ENCODE results near the gene ZNF823. TPM values are rescaled to one million over a fixed set of nuclear protein-coding genes. Genes with fewer than 3 reads are reported as not detected.

The ZNF823 gene
- total and polyA plus RNA-seq, 2 experiments from 2014 or later: 1.9 to 7.2 TPM

DNA sequence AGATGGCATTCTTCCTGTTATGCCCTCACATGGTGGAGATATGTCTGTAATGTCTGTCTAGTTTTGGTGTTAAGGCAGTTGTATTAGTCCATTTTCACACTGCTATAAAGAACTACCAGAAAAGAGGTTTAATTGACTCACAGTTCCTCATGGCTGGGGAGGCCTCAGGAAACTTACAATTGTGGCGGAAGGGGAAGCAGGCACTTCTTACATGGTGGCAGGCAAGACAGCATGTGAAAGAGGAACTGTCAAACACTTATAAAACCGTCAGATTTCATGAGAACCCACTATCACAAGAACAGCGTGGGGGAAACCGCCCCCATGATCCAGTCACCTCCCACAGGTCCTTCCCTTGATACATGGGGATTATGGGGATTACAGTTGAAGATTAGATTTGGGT is 31.2 kb upstream of the ZNF823 start:
- in situ Hi-C loops (cut with MboI): no loop called here
- no peaks in the 10 kb centered on the region for H3K9me3 ChIP-seq (ENCODE audit: low read depth)
- peaks cover 70% of the 10 kb centered on the region for H3K79me2 ChIP-seq (ENCODE audit: insufficient read depth)
- no peaks in the 10 kb centered on the region for H3F3A ChIP-seq (ENCODE audit: insufficient read depth)
- no peak overlapping the region for H2AFZ ChIP-seq
- no peaks in the 10 kb centered on the region for H3K9me2 ChIP-seq (ENCODE audit: insufficient read depth)
- H3K4me2 ChIP-seq (ENCODE audit: unreplicated experiment): no peak overlapping the region
- DNase-seq: no peak
- 91 to 99% methylated on average over 4 of the region's 4 CpGs for WGBS, 2 experiments (ENCODE audit: low coverage in 1 of 2, low lambda C conversion rate in 2 of 2, missing lambda C conversion rate in 2 of 2)
- H3K27me3 ChIP-seq (replicated peaks; ENCODE audit: insufficient read depth): no peaks in the 10 kb centered on the region
- H3K9ac ChIP-seq: no peak overlapping the region
- H3K36me3 ChIP-seq (ENCODE audit: low read depth): no peaks in the 10 kb centered on the region
- H4K20me1 ChIP-seq (ENCODE audit: insufficient read depth): no peaks in the 10 kb centered on the region
- no peak overlapping the region for H3K4me3 ChIP-seq
- H3K27ac ChIP-seq: no peak overlapping the region
- H3K4me1 ChIP-seq (ENCODE audit: insufficient read depth): peaks cover 6% of the 10 kb centered on the region
- TF ChIP-seq EZH2 (IDR thresholded peaks at IDR 0.05; ENCODE audit: insufficient read depth, poor library complexity, severe bottlenecking): no peak
- TF ChIP-seq EZH2phosphoT487 (IDR thresholded peaks at IDR 0.05; ENCODE audit: insufficient read depth, low read depth): no peak

DNA sequence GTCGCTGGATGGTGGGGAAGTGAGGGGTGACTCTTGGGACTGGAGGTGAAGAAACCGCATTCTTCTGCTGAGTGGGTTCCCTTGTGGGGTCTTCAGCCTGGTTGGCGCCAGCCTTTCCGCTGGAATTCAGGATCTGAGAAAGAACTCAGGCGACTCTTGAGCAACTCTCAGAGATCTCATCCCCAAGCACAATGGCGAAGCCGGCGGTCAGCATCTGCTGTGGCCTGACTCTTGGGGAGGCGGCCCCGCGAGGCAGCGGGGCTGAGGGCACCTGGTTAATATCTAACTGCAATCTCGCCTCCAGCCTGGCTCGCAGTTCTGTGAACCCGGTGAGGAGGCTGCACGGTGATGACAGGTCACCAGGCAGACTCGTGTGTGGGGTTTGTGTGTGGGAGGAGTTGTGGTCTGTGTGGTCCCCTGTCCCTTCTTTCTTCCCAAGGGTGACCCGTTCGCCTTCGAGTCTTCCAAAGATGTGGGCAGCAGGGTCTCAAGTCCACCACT is 28.9 kb upstream of the ZNF823 start:
- Histone ChIP-seq H3K9me2 (ENCODE audit: insufficient read depth) (no peaks in the 10 kb centered on the region), H3K79me2 (ENCODE audit: insufficient read depth) (peaks cover 46% of the 10 kb centered on the region), H3K9ac (peak overlapping the region; percentile 98), H3K36me3 (ENCODE audit: low read depth) (no peaks in the 10 kb centered on the region), H3K4me1 (ENCODE audit: insufficient read depth) (peaks cover 6% of the 10 kb centered on the region), H4K20me1 (ENCODE audit: insufficient read depth) (no peaks in the 10 kb centered on the region), H2AFZ (peak overlapping the region; percentile 97), H3K27ac (peak overlapping the region; percentile 91), H3K9me3 (ENCODE audit: low read depth) (no peaks in the 10 kb centered on the region), H3F3A (ENCODE audit: insufficient read depth) (no peaks in the 10 kb centered on the region), H3K4me3 (peak overlapping the region; percentile 76), H3K4me2 (ENCODE audit: unreplicated experiment) (peak overlapping the region; percentile 91), H3K27me3 (replicated peaks; ENCODE audit: insufficient read depth) (no peaks in the 10 kb centered on the region)
- TF ChIP-seq EZH2 (IDR thresholded peaks at IDR 0.05; ENCODE audit: insufficient read depth, poor library complexity, severe bottlenecking): no peak
- TF ChIP-seq EZH2phosphoT487 (IDR thresholded peaks at IDR 0.05; ENCODE audit: insufficient read depth, low read depth): no peak
- in situ Hi-C loops (cut with MboI): no loop called here
- 3 to 4% methylated on average over 17 to 20 of the region's 20 CpGs for WGBS, 2 experiments (ENCODE audit: low coverage in 1 of 2, low lambda C conversion rate in 2 of 2, missing lambda C conversion rate in 2 of 2)
- DNase-seq: peak; percentile 76

- peak within 1 kb of the TSS; percentile 91 for H3K4me2 ChIP-seq (ENCODE audit: unreplicated experiment)
- no peaks in the 10 kb centered on the region for H3K9me2 ChIP-seq (ENCODE audit: insufficient read depth)
- H3K36me3 ChIP-seq (ENCODE audit: low read depth): no peaks in the 10 kb centered on the region
- H3K4me1 ChIP-seq (ENCODE audit: insufficient read depth): peaks cover 6% of the 10 kb centered on the region
- no peaks in the 10 kb centered on the region for H3K9me3 ChIP-seq (ENCODE audit: low read depth)
- H3K4me3 ChIP-seq: peak within 1 kb of the TSS; percentile 76
- H3K79me2 ChIP-seq (ENCODE audit: insufficient read depth): peaks cover 41% of the 10 kb centered on the region
- no peaks in the 10 kb centered on the region for H3F3A ChIP-seq (ENCODE audit: insufficient read depth)
- peak within 1 kb of the TSS; percentile 98 for H3K9ac ChIP-seq
- TF ChIP-seq EZH2phosphoT487 (IDR thresholded peaks at IDR 0.05; ENCODE audit: insufficient read depth, low read depth): no peak
- no peak for TF ChIP-seq EZH2 (IDR thresholded peaks at IDR 0.05; ENCODE audit: insufficient read depth, poor library complexity, severe bottlenecking)
- in situ Hi-C loops (cut with MboI): no loop called here
- WGBS, 2 experiments (ENCODE audit: low coverage in 1 of 2, low lambda C conversion rate in 2 of 2, missing lambda C conversion rate in 2 of 2): 1% methylated on average over 59 of the region's 61 CpGs
- peak within 1 kb of the TSS; percentile 91 for H3K27ac ChIP-seq
- H4K20me1 ChIP-seq (ENCODE audit: insufficient read depth): no peaks in the 10 kb centered on the region
- peak; percentile 98 for DNase-seq
- peak within 1 kb of the TSS; percentile 97 for H2AFZ ChIP-seq
- H3K27me3 ChIP-seq (replicated peaks; ENCODE audit: insufficient read depth): no peaks in the 10 kb centered on the region
Measured at GRCh38 chr19:11766597-11767591, 28.1 kb upstream of the ZNF823 start, which contains the start of gene ZNF441. Gene ZNF441 (plus strand): TSS chr19:11767000. CDS start chr19:11767194, 194 bp downstream.

DNA sequence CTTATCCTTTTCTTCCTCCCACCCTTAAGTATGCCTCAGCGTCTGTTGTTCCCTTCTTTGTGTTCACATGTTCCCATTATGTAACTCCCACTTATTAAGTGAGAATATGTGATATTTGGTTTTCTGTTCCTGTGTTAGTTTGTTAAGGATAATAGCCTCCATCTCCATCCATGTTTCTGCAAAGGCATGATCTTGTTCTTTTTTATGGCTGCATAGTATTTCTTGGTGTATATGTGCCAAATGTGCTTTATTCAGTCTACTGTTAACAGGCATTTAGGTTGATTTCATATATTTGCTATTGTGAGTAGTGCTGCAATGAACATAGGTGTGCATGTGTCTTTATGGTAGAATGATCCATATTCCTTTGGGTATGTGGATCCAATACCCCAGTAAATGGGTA is 24.9 kb upstream of the ZNF823 start:
- Histone ChIP-seq H3K4me1 (ENCODE audit: insufficient read depth) (peaks cover 6% of the 10 kb centered on the region), H3K27me3 (replicated peaks; ENCODE audit: insufficient read depth) (no peaks in the 10 kb centered on the region), H3K36me3 (ENCODE audit: low read depth) (no peaks in the 10 kb centered on the region), H3K27ac (no peak overlapping the region), H3K9me2 (ENCODE audit: insufficient read depth) (no peaks in the 10 kb centered on the region), H3K4me2 (ENCODE audit: unreplicated experiment) (no peak overlapping the region), H2AFZ (no peak overlapping the region), H3F3A (ENCODE audit: insufficient read depth) (no peaks in the 10 kb centered on the region), H4K20me1 (ENCODE audit: insufficient read depth) (no peaks in the 10 kb centered on the region), H3K9me3 (ENCODE audit: low read depth) (no peaks in the 10 kb centered on the region), H3K79me2 (ENCODE audit: insufficient read depth) (peaks cover 15% of the 10 kb centered on the region), H3K4me3 (no peak overlapping the region), H3K9ac (no peak overlapping the region)
- whole genome bisulfite sequencing, 2 experiments (ENCODE audit: low coverage in 1 of 2, low lambda C conversion rate in 2 of 2, missing lambda C conversion rate in 2 of 2): 60 to 85% methylated on average over 1 of the region's 1 CpG
- in situ Hi-C loops (cut with MboI): no loop called here
- DNase-seq: no peak
- no peak for TF ChIP-seq EZH2 (IDR thresholded peaks at IDR 0.05; ENCODE audit: insufficient read depth, poor library complexity, severe bottlenecking)
- no peak for TF ChIP-seq EZH2phosphoT487 (IDR thresholded peaks at IDR 0.05; ENCODE audit: insufficient read depth, low read depth)

Measured in GM23248 (cell line).